NCI-H226 (cell line): ENCODE results near the gene CASP12.
"Not testable (repeated sequence)": the region's sequence is repeated elsewhere in the genome, so short reads cannot be mapped to it uniquely, and the experiment has no call there.

ENCODE experiments used
- DNase-seq: peaks from one replicate; pipeline ENCODE4 v3.0.0-alpha.2; 2015

Gene CASP12

DNA sequence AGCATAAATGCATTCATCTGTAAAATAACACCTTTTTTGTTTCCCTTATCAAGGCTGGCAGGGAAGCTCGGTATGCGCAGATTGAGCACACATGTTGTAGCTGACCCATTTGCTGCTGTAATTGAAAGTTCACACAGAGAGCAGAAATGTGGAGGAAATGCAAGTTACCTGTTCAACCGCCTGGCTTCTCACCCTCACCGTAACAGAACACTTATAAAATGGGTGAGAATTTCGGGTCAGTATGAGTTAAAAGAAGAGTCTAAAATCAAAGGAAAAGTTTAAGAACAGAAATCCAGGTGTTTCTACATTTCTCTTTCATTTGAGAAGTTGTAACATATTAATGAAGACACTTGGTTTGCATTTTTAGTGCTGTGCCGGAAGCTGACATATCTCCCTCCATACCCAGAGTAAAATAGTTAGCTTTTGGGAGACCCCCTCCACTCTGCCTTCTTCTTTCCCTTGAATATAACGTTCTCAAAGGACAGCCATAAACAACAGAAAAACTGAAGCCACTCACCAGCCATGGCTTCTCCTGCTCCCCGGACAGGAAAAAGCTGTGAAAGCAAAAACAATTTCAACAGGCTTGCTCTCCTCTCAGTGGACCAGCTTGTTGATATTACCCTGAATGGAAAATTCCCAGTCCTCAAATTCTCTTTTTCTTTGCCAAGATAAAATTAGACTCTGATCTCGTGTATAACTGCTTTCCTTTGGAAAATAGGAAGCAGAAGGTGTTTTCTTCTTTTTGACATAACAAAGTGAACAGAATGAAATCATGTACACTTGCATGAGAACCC lies at the start of gene CASP12:
Gene CASP12 (minus strand): TSS at position 570 of the 794 bp plus-strand sequence.
- DNase-seq, result no peak

DNA sequence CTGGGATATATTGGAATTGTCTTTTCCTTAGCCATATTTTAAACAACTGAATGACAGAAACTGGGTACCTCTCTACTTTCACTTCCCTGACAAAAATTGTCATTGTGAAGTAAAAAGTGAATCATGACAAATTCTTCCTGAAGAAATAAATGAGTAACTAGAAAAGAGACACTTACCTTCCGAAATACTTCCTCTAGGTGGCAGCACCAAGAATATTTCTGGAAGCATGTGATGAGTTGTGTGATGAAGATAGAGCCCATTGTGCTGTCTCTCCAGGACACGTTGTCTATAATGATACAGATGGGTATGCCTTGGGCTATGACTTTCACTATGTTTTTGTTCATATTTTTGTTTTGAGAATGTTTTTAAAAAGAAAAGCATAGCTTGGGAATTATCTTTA lies 48.6 kb upstream of the CASP12 start:
- DNase-seq, result peak; percentile 35

DNA sequence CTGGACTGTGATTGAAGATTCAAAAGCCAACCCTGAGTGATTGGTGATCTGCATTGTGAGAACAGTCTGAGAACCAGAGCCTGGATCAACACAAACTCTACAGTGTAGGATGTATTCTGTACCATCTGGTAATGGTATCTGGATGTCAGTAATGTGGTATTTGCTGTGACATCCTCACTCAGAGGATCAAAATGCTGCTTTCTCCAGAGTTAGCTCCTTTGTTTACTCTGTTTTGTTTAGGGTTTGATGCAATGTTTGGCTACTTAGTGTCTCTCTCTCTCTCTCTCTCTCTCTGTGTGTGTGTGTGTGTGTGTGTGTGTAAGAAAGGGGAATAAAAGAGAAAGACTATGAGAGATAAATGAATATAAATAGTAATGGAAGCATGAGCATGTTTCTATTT lies 45.8 kb upstream of the CASP12 start:
- DNase-seq, result no peak

DNA sequence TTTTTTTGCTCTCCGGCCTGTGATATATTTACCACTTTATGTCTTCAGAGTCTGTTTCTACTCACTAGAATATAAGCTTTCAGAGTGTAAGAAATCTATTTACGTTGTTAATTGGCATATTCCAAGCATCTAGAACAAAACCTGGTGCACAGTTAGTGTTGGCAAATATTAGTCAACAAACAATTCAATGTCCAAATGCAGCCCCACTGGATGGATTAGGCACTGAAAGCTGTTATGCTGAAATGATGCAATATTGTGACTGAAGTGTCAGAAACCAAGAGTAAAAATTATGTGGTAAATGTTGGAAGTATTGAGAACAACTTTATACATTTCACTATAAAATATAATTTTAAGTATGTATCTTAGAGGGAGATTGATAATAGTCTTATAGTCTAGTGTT lies 45.3 kb upstream of the CASP12 start:
- DNase-seq, result no peak

DNA sequence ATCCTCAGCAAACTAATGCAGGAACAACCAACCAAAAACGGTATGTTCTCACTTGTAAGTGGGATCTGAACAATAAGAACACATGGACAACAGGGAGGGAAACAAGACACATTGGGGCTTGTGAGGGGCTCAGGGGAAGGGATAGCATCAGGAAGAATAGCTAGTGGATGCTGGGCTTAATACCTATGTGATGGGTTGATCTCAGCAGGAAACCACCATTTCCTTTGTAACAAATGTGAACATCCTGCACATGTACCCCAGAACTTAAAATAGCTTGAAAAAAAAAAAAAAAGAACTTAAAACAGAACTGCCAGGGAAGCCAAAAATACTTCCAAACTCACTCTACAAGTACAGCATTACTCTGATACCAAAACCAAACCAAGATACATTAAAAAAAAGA lies 36.3 kb upstream of the CASP12 start:
- no peak for DNase-seq

DNA sequence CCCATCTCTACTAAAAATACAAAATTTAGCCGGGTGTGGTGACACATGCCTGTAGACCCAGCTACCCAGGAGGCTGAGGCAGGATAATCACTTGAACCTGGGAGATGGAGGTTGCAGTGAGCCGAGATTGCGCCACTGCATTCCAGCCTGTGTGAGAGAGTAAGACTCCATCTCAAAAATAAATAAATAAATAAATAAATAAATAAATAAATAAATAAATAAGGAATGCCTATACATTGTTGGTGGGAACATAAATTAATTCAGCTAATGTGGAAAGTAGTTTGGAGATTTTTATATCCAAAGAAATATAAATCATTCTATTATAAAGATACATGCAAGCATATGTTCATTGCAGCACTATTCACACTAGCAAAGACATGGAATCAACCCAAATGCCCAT lies 35.8 kb upstream of the CASP12 start:
- not testable (repeated sequence) for DNase-seq

DNA sequence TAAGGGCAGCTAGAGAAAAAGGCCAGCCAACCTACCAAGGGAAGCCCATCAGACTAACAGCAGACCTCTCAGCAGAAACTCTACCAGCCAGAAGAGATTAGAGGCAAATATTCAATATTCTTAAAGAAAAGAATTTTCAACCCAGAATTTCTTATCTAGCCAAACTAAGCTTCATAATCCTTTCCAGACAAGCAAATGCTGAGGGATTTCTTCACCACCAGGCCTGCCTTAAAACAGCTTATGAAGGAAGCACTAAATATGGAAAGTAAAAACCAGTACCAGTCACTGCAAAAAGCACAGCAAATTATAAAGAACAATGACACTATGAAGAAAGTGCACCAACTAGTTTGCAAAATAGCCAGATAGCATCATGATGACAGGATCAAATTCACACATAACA lies 30.6 kb upstream of the CASP12 start:
- DNase-seq, result no peak

DNA sequence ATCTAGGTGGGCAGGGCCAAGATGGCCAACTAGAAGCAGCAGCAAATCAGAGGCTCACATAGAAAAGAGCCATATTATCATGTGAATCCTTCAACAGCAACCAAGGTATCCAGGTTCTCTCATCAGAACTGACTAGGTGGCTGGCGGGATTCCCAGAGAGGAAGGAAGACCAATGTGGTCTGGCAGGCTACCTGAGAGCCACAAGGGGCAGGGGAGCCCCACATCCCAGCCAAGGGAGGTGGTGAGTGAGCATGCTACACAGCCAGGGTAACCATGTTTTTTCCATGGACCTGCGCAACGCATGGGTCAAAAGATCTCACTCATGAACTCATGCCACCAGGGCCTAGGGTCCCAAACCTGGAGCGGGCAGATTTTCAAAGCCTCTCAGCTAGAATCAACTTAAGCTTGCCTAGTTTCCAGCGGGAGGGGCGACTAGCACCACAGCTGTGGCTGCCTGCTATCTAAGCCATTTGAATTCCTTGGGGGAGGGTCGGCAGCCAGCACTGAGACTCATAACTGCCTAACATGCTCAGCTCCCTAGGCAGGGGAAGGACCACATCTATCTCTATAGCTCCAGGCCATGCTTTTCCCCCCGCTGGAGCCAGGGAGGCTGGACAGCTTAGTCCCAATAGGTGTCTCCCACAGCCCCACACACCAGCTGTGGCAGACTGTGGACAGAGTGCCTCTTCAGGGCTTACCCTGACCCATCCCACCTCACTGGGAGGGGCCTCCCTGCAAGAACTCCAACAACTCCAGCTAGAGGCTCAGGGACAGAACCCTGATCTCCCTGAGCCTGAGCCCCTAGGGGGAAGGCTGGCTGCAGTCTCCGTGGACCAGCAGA lies 28.7 kb upstream of the CASP12 start:
- DNase-seq, result no peak

DNA sequence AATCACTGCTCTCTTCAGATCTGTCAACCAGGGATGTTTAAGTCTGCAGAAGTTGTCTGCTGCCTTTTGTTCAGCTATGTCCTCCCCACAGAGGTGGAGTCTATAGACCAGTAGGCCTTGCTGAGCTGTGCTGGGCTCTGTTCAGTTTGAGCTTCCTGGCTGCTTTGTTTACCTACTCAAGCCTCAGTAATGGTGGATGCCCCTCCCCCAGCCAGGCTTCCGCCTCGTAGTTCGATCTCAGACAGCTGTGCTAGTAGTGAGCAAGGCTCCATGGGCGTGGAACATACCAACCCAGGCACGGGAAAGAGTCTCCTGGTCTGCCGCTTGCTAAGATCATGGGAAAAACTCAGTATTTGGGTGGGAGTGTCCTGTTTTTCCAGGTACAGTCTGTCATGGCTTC lies 27.6 kb upstream of the CASP12 start:
- no peak for DNase-seq

DNA sequence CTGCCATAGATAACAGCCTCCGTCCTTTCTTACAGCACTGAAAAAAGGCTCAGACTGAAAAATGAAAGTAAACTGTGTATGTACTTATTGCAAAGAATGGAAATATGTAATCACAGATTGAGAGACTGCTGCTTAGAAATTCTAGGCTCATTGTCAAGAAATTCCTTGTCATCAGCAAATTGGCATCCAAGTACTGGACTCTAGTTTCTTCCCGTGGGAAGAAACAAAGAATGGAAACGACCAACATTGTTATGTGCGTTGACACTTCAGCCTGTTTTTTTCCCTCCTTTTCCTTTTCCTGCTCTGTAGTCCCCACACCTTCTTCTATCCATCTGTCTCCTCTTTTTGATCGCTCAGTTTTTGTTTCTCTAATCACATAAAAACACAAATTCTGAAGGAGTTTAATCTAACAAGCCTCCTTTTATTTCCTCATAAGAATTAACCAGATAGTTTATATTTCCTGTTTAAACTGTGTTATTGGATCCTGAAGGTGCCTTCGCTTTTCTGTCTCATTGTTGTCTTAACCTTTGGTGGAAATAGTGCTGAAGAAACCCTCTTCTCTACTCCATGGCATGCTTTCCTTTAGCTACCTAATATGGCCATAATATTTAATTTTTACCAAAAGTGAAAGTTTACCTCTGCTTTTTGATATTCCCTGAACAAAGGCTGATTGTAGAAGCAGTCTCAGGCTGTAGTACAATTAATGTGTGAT lies 20.0 kb upstream of the CASP12 start:
- peak; percentile 44 for DNase-seq

DNA sequence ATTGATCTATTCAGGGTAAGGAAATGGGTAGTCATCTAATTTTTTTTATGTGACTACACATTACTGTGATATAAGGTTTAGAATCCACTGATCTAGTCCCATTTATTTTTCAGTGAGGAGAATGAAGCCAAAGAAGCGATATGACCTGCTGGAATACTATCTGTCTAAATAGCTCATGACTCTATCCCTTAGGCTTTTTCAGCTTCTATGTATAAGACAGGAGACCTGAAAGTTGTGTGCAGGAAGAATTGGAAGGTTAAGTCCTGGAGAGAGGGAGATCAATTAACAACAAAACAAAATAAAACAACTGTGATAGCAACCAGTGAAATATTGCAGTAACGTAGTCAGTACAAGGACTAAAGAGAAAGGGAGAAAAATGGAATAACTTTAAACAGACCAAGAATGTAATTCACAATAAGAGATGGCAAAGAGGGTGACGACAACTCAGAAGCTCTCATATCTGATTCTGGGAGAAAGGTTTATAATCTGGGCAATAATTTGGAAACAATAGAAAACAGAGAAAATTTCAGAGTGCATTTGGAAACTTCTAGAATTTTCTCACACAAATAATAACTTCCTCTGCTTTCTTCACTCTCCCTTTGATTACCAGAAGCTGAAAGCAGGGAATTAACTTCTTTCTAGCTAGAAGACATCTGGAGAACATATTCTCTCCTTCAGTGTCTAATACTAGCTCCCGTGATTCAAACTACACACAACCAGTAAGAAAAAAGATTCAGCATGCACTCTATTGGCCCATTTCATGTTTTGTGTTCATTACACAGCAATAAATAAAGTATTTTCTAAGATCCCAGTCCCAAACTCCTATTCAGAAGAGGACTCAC lies 19.2 kb upstream of the CASP12 start:
- DNase-seq, result no peak

DNA sequence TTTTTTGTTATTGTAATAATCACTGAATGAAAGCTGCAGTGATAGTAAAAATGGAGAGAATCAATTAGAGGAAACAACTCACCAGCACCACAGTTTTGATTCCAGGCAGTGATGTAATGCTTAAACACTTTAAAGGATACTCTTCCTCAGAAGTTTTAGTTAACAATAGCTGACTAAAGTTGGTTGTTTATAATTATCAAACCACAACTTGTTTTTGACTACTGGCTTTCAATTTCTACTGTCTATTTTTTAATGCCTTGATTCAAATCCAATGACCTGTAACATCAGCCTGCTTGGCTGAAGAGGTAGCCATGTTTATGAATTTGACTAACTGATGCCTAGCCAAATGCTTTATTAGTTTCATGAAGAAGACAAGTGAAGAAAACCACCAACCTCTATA lies 18.2 kb upstream of the CASP12 start:
- DNase-seq, result no peak

DNA sequence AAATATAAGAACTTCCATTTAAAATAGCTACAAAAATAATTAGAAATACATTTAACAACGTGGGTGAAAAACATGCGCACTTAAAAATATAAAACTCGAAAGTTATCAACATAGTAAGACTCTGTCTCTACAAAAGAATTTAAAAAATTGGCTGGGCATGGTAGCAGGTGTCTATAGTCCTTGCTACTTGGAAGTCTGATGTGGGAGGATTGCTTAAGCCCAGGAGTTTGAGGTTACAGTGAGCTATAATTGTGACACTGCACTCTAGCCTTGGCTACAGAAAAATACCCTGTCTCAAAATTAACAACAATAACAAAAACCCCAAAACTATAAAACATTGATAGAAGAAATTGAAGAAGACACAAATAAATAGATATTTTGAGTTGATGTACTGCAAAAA lies 13.8 kb upstream of the CASP12 start:
- no peak for DNase-seq

DNA sequence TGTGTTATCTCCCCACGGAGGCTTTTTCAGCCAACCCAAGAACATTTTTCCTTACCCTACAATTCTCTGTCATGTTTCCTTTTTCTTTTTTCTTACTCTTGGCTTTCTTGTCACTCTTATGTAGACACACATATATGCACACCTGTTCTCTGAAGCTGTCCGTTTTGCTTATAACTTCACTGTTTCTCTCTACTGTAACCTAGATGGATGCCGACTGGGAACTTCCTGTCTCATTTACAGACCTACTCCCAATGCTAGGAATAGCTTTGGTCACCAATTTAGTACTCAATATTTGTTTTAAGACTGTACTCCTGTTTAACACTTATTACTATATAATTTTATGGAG lies 9.9 kb upstream of the CASP12 start:
- DNase-seq, result no peak

DNA sequence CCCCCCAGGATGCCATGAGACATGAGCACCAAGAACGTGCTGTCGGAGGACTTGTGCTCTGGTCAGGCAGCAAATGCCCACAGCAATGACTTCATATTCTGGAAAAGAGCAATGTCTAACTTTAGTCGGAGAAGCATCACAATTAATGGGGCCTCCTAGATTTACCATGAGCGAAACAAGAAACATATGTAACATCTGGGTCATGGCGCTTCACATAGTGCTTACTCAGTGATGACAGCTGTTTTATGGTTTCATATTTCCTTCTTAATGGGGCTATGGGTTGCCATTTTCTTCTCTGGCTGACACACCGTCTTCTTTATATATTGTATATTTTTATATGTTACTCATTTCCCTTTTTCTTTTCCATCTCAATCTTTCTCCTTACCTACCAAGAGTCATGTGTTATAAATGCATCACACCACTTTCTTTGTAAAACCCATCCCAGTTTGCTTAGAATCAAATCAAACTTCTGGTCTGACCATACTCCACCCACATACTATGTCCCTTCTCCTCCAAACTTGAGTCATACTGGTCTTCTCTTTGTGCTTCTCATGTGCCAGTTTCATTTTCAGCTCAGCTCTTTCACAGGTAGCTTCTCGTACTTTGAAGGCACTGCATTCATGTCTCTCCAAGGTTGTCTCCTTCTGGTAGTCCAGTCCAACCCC lies 9.4 kb upstream of the CASP12 start:
- DNase-seq, result no peak

DNA sequence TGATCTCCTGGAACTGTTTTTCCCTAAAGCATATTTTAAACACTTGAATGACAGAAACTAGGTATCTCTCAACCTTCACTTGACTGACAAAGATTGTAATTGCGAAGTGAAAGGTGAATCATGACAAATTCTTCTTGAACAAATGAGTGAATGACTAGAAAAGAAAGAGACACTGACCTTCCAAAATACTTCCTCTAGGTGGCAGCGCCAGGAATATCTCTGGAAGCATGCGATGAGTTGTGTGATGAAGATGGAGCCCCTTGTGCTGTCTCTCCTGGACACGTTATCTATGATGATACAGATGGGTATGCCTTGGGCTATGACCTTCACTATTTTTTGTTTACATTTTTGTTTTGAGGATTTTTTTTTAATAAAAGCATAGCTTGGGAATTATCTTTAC lies 7.0 kb upstream of the CASP12 start:
- no peak for DNase-seq

DNA sequence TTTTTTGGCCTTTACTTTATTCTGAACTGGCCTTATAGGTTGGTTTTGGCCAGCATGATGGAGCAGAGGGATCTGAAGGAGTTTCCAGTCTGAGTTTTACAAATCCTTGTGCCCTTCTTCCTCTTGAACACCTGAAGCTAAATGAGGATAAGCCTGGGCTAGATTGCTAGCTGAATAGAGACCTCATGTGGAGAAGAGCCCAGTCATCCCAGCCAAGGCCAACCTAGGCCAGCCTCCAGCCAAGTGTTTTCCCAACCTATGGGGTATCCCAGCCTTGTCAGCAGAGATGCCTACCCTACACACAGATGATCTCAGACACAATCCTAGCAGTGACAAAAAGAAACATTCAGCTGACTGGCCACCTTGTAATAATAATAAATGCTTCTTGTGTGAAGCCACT lies 966 bp upstream of the CASP12 start:
- DNase-seq, result no peak

DNA sequence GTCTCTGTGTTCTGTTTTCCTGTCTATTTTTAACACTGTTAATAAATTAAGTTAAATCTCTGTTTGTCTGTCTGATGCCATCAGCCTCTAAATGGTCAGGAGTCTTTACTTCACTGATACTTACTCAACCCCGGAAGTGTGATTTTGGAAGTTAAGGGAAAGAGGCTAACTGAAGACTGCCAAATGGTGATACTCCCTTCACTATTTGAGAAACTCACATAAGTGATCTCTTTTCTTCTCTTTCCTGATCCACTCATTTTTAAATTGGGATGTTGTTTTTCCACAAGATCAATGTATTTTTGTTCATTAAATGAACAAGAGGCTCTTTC lies 389 bp upstream of the CASP12 start:
- DNase-seq, result no peak

DNA sequence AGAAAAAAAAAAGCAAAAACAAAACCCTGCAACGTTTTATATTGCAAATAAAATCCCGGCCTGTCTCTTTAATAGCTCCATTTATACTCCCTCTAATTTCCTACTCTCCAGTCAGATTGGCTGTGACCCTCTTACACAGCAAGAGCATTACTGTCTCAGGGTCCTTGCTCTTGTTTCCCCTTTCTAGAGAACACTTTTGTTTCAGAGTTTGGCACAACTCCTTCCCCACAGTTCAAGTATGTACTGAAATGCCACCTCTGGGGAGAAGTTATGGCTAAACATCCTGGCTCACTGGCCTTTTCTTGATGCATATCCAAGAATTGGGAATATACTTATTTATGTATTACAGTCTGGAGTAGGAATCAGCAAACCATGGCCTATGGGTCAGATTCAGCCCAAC lies 2.6 kb downstream of the CASP12 start:
- no peak for DNase-seq

DNA sequence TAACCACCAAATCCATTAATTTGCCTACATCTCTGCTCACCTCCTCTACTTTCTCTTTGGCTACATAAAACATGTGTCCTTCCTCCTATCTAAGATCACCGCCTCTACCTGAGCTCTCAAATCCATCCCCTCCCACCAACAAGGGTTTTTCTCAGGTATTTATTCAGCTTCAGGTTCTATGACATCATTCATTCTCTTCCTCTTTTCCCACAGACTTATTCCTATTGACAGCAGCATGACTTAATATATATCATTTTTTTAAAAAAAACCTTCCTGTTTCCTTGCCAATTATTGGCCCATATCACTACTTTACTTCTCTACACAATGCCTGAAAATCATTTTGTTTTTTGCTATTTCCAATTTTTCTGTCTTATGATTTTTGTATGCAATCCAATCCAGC lies 4.4 kb downstream of the CASP12 start:
- no peak for DNase-seq

DNA sequence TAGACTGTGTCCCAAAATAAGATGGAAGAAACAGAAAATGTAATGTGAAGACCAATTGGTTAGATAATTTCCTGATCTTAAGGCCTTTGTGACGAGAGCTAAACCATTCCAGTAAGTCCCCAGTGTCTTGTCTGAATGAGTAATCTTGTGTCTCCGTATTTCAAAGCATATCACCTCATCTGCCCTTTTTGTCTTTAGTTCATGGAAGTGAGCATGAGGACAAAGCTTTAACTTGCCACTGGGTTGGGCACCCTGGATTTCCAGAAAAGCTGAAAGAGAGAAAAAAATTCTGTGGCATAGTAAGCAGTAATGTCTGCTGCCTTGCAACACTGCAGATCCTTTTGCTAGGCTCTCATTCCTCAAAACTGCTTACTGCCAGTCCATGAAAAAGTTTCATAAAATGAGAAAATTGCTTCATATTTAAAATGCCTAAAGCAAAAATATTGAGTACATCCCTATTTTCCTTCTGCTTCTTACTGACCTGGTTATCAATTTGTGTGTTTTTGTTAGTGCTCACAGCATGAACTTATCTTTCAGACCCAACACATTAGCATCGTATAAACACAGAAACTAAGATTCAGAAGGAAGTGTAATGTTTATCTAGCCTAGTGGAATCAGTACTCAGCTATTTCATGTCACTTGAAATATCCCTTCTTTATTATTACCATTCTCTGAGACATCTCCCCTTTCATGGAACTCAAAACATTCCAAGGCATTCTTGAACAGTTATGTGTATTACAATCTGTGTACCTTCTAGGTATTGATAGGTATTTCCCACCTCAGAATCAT lies 5.3 kb downstream of the CASP12 start:
- peak; percentile 9 for DNase-seq

DNA sequence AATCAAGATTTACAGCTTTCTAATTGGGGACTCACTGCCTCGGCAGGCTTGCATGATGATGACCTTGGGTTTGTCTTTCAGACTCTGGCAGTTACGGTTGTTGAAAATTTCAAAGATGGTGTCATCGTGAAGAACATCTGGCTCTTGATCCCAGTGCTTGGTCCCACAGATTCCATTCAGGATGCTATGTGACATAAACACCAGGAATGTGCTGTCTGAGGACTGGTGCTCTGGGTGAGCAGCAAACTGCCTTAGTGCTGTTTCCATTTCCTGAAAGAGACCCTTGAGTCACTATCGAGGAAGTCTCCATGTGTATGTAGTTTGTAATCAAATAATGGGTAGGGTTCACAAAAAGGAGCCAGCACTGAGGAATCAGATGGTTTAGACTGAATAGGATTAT lies 7.1 kb downstream of the CASP12 start:
- DNase-seq, result no peak
